Measurements from ENCODE around the gene A1BG. TPM values are rescaled to one million over a fixed set of nuclear protein-coding genes. Genes with fewer than 3 reads are reported as not detected.

A1BG gene
- total RNA-seq, 1 experiment from 2014 or later = 1.2 TPM

GRCh38 chr19:58398087-58398486 is 44.8 kb upstream of the A1BG start:
- TF ChIP-seq SRF (IDR thresholded peaks at IDR 0.05; ENCODE audit: low read depth) = no peak
- no peak for TF ChIP-seq CEBPB (IDR thresholded peaks at IDR 0.05; ENCODE audit: low read depth)
- TF ChIP-seq SP1 (IDR thresholded peaks at IDR 0.05; ENCODE audit: low read depth) = no peak
- no peak for TF ChIP-seq YY1 (IDR thresholded peaks at IDR 0.05; ENCODE audit: extremely low read depth, insufficient replicate concordance, low read depth, low read length)
- CTCF ChIA-PET = no interaction called here
- POLR2A ChIA-PET = no interaction called here

GRCh38 chr19:58397533-58398037 is 44.3 kb upstream of the A1BG start:
- Histone ChIP-seq H3K9ac (ENCODE audit: low read length) (no peak overlapping the region), H3K4me1 (ENCODE audit: control insufficient read depth in 1 of 2, insufficient read depth in 2 of 2, low read length in 2 of 2) (peaks cover 31 to 50% of the 10 kb centered on the region in 2 experiments), H3K4me2 (ENCODE audit: low read length) (no peak overlapping the region), H3K9me2 (ENCODE audit: insufficient read depth) (no peaks in the 10 kb centered on the region), H3K79me2 (ENCODE audit: insufficient read depth, low read length) (peaks cover 19% of the 10 kb centered on the region), H3K36me3 (ENCODE audit: control insufficient read depth in 1 of 2, insufficient read depth in 2 of 2, low read length in 2 of 2) (peaks cover 12 to 27% of the 10 kb centered on the region in 2 experiments; a peak in 3 of 4 replicates), H3K4me3 (replicated peaks in 1 of 2; ENCODE audit: low read depth in 1 of 2, low read length in 2 of 2) (no peak overlapping the region), H3K9me3 (ENCODE audit: control insufficient read depth in 1 of 2, insufficient read depth in 1 of 2, low read depth in 1 of 2, low read length in 2 of 2) (no peaks in the 10 kb centered on the region), H4K20me1 (ENCODE audit: insufficient read depth) (peaks cover 16% of the 10 kb centered on the region; the same call in 1 of the 2 replicates), H3K27ac (ENCODE audit: low read depth, low read length) (no peak overlapping the region), H3K27me3 (ENCODE audit: insufficient read depth, low read length) (no peaks in the 10 kb centered on the region), H2AFZ (ENCODE audit: low read depth, low read length, poor library complexity, severe bottlenecking) (no peak overlapping the region)
- no peak for TF ChIP-seq CBX3 (IDR thresholded peaks at IDR 0.05; ENCODE audit: low read depth)
- TF ChIP-seq POLR2AphosphoS5 (IDR thresholded peaks at IDR 0.05; ENCODE audit: low read depth, low read length) = no peak
- DNase-seq (ENCODE audit: low read depth, low spot score) (no peak), ATAC-seq (no peak)
- no TSS peak for BruUV-seq (replicated peaks)
- CTCF ChIA-PET = no interaction called here
- RAD21 ChIA-PET (ENCODE audit: low non-redundant PET in 1 of 2, low total read pairs in 2 of 2, uncharacterized antibody in 2 of 2, unreplicated experiment in 2 of 2) = no interaction called here
- POLR2A ChIA-PET = no interaction called here
- intact Hi-C loops (cut with micrococcal nuclease) = no loop called here

More at GRCh38 chr19:58398087-58398486, 44.8 kb upstream of the A1BG start:
- Histone ChIP-seq H3K79me2 (ENCODE audit: insufficient read depth, low read length) (peaks cover 19% of the 10 kb centered on the region), H2AFZ (ENCODE audit: low read depth, low read length, poor library complexity, severe bottlenecking) (no peak overlapping the region), H3K9me2 (ENCODE audit: insufficient read depth) (no peaks in the 10 kb centered on the region), H3K27me3 (ENCODE audit: insufficient read depth, low read length) (no peaks in the 10 kb centered on the region), H3K9me3 (ENCODE audit: control insufficient read depth in 1 of 2, insufficient read depth in 1 of 2, low read depth in 1 of 2, low read length in 2 of 2) (no peaks in the 10 kb centered on the region), H4K20me1 (ENCODE audit: insufficient read depth) (peaks cover 11% of the 10 kb centered on the region; the same call in 1 of the 2 replicates), H3K9ac (ENCODE audit: low read length) (no peak overlapping the region), H3K27ac (ENCODE audit: low read depth, low read length) (no peak overlapping the region), H3K36me3 (ENCODE audit: control insufficient read depth in 1 of 2, insufficient read depth in 2 of 2, low read length in 2 of 2) (peaks cover 7 to 22% of the 10 kb centered on the region in 2 experiments; a peak in 3 of 4 replicates), H3K4me2 (ENCODE audit: low read length) (no peak overlapping the region), H3K4me3 (replicated peaks in 1 of 2; ENCODE audit: low read depth in 1 of 2, low read length in 2 of 2) (no peak overlapping the region), H3K4me1 (ENCODE audit: control insufficient read depth in 1 of 2, insufficient read depth in 2 of 2, low read length in 2 of 2) (peaks cover 29 to 45% of the 10 kb centered on the region in 2 experiments)
- no TSS peak for BruUV-seq (replicated peaks)
- RAD21 ChIA-PET (ENCODE audit: low non-redundant PET in 1 of 2, low total read pairs in 2 of 2, uncharacterized antibody in 2 of 2, unreplicated experiment in 2 of 2) = no interaction called here
- intact Hi-C loops (cut with micrococcal nuclease) = no loop called here
- DNase-seq (ENCODE audit: low read depth, low spot score) (no peak), ATAC-seq (no peak)
